NK-92 (cell line): ENCODE measurements around the gene CMTM8.
"Not testable (repeated sequence)": the region's sequence is repeated elsewhere in the genome, so short reads cannot be mapped to it uniquely, and the experiment has no call there.

ENCODE experiments used
- DNase-seq: peaks from one replicate; lab custom pipeline; 2025; ENCODE audit not compliant: unreplicated experiment; lab: John Stamatoyannopoulos, UW

CMTM8 gene

GRCh38 chr3:32228743-32229142 lies 9.7 kb upstream of the CMTM8 start:
- DNase-seq: not testable (repeated sequence)

GRCh38 chr3:32229565-32229964 lies 8.9 kb upstream of the CMTM8 start:
- DNase-seq: no peak

- no peak for DNase-seq
Observed at GRCh38 chr3:32236377-32236776, 2.1 kb upstream of the CMTM8 start.

- DNase-seq: no peak
Observed at GRCh38 chr3:32237670-32238452, 619 bp upstream of the CMTM8 start.

- DNase-seq: no peak
Observed at GRCh38 chr3:32239307-32240158, 1.1 kb downstream of the CMTM8 start.

GRCh38 chr3:32240159-32240545 lies 1.7 kb downstream of the CMTM8 start:
- no peak for DNase-seq

- DNase-seq: no peak
Observed at GRCh38 chr3:32241100-32241499, 2.6 kb downstream of the CMTM8 start.

GRCh38 chr3:32243519-32243918 lies 5.0 kb downstream of the CMTM8 start:
- no peak for DNase-seq

GRCh38 chr3:32245200-32245599 lies 6.7 kb downstream of the CMTM8 start:
- no peak for DNase-seq

GRCh38 chr3:32246079-32246675 lies 7.7 kb downstream of the CMTM8 start:
- no peak for DNase-seq

GRCh38 chr3:32249184-32249782 lies 10.8 kb downstream of the CMTM8 start:
- DNase-seq: no peak

- no peak for DNase-seq
Observed at GRCh38 chr3:32254268-32254667, 15.8 kb downstream of the CMTM8 start.

GRCh38 chr3:32255345-32255744 lies 16.9 kb downstream of the CMTM8 start:
- no peak for DNase-seq

- no peak for DNase-seq
Observed at GRCh38 chr3:32256206-32256605, 17.7 kb downstream of the CMTM8 start.

GRCh38 chr3:32257042-32257441 lies 18.6 kb downstream of the CMTM8 start:
- no peak for DNase-seq

GRCh38 chr3:32257641-32258438 lies 19.4 kb downstream of the CMTM8 start:
- no peak for DNase-seq

GRCh38 chr3:32258869-32259268 lies 20.4 kb downstream of the CMTM8 start:
- DNase-seq: no peak

- DNase-seq: no peak
Observed at GRCh38 chr3:32261545-32261944, 23.1 kb downstream of the CMTM8 start.

GRCh38 chr3:32262201-32262600 lies 23.7 kb downstream of the CMTM8 start:
- DNase-seq: no peak

GRCh38 chr3:32274306-32274705 lies 35.8 kb downstream of the CMTM8 start:
- no peak for DNase-seq

GRCh38 chr3:32275506-32275905 lies 37.0 kb downstream of the CMTM8 start:
- DNase-seq: no peak
